HG02610 (cell line): ENCODE measurements around the gene APOF.
"Not testable (repeated sequence)": the region's sequence is repeated elsewhere in the genome, so short reads cannot be mapped to it uniquely, and the experiment has no call there.

Experiments
- ATAC-seq: cut with Tn5 transposase; IDR thresholded peaks from one replicate; pipeline ENCODE4 v1.9.1; 2021; ENCODE audit warnings: mild to moderate bottlenecking, moderate library complexity; ENCODE audit not compliant: unreplicated experiment

The APOF gene

DNA sequence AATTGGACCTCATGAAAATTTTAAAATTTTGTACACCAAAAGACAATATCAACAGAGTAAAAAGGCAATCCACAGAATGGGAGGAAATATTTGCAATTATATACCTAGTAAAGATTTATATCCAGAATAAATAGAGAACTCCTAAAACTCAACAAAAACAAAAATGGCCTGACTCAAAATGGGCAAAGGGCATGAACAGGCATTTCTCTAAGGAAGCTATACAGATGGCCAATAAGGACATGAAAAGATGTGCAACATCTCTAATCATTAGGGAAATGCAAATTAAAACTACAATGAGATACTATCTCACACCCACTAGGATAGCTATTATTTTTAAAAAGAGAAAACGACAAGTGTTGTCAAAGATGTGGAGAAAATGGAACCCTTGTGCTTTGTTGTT is 10.9 kb upstream of the APOF start:
- ATAC-seq = no peak

DNA sequence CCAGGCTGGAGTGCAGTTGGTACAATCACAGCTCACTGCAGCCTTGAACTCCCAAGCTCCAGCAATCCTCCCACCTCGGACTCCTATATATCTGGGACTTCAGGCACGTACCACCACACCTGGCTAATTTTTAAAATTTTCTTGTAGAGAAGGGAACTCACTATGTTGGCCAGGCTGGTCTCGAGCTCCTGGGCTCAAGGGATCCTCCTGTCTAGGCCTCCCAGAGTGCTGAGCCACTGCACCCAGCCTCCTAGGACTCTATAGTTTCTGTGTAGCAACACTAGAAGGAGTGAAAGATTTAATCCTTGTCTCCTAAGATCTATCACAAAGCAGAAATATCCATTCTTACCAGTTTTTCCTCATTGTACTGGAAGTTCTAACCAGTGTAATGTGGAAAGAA is 4.3 kb upstream of the APOF start:
- no peak for ATAC-seq

DNA sequence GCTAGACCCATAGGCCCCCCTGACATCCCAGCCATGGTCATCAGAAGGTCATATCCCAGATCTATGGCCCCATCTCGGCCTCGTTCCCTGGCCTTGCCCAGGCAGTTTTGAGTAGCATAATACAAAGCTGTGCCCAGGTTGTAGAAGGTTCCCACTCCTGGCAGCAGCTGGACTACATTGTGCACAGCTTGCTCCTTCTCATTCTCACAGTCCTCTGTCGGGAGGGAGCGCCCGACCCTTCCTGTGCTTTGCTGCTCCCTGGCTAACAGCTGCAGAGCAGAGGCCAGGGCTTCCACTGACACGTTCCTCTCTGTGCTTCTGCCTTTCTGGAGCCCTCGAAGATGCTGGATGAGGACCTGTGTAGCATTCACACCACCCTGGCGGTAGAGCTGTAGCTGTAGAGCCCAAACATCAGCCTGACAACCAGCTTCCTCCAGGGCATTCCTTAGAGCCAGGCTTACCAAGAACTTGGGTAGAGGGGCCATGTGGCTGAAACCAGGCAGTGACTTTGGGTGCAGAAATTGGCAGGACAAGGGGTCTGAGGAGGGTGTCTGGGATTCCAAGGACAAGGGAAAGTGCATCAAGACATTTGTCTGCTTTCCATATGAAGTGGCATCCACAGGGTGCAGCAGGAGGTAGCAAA is 1.0 kb downstream of the APOF start:
- ATAC-seq = no peak

DNA sequence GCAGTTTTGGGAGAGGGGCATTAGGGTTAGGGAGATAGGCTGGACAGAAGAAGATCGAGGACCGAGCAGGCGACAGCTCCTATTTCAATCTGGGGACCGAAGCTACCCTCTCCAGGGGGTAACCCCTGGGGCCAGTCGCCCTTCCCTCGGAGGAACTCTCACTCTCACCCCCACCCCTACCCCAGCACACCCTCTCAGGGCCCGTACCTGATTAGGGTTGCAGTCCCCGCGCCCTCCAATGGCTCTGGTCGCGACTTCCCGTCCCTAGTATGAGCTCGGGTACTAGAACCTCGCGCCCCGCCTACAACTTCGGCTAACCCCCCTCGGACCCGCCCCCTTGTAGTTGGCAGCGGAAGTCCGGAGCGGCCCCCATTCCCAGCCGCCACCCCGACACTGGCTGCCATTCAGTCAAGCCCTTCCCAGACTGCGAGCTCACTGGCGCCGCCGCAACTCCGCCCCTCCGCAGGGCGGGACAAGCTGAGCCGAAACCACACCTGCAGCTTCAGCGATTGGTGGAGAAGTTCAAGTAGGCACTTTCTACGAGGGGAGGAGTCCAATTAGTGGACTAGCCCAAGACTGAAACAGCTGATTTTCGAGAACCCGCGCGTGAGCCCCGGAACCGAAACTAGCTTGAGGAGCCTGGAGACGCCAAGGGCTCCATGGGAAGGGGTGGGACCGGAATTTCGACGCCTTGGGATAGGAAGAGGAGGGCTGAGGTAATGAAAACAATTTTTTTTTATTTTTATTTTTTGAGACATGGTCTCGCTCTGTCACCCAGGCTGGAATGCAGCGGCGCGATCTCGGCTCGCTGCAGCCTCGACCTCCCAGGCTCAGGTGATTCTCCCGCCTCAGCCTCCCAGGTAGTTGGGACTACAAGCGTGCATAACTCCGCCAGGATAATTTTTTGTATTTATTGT is 2.5 kb downstream of the APOF start, which contains the start of gene STAT2:
STAT2 (minus strand) TSS at position 257 of the 917 bp plus-strand sequence. CDS start 3,536 bp downstream, outside the sequence.
- peak; percentile 97 for ATAC-seq

DNA sequence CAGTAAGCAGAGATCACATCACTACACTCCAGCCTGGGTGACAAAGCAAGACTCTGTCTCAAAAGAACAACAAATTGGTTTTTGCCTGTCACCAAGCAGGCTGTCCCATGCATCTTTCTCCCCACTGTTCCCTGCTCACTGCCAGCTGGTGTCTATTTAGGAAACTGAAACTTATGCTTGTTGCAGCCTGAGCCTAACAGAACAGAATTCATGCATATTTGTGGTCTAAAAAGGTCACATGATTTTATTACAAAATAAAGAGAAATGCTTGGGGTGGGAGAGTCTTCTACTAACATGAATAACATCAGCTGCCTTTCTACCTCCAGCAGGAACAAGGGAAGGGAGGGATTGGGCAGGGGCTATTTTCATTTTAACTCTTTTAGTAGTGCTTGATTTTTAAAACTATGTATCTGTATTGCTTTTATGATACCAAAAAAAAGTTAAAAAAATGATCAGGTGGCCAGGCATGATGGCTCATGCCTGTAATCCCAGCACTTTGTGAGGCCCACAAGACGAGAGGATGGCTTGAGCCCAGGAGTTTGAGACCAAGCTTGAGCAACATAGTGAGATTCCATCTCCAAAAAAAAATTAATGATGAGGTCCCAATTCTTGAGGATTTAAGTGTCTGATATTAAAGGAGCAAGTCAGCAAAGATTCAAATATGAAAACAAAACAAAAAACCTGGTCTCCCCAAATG is 3.7 kb downstream of the APOF start:
- no peak for ATAC-seq

DNA sequence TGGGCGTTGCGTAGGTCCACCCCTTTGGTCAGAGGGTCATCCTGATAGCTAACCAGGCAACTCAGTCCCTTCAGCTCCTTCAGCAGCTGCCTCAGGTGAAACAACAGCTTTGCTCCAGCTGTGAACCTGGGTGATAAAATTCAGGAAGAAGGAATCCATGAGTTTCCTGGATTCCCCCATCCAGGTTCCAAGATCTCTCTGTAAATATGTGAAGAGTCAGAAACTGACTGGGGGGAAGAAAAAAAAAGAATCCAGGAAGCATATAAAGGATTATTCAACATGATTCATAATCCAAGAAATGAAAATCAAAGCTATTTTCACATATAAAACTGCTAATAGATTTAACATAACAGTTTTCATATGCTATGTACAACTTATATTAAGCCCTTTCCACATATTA is 11.3 kb downstream of the APOF start:
- no peak for ATAC-seq

DNA sequence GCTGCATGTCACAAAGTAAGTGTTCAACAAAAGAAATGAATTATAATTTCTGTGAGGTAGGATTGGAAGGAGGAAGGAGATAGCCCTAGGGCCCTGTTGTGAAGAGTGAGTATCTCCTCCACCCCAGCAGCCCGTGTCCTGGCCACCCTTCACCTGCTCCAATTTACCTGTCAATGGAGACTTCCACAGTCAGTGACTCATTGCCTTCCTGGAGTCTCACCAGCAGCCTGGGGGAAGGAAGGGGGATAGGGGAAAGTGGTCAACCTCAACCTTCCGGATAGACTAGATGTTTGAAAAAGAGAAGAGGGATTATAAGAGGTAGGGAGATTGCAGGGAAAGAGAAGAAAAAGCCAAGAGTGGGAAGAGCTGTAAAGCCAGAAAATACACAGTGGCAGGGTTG is 12.0 kb downstream of the APOF start:
- ATAC-seq = no peak

DNA sequence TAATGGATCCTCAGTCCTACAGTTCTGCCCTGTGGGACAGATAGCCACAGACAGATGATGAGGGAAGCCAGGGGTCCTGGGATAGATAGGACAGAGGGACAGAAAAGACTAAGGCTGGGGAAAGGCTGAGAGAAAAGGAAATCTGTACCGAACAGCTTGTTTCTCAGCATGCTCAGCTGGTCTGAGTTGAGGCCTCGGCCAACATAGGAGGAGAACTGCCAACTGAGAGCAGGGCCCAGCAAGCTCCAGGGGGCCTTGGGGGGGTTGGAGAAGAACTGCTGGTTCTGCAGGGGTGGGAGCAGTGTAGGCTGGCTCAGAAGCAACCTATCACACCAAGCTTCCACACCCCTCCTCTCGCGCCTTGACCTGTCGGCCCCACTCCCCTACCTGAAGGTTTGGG is 13.9 kb downstream of the APOF start:
- no peak for ATAC-seq

DNA sequence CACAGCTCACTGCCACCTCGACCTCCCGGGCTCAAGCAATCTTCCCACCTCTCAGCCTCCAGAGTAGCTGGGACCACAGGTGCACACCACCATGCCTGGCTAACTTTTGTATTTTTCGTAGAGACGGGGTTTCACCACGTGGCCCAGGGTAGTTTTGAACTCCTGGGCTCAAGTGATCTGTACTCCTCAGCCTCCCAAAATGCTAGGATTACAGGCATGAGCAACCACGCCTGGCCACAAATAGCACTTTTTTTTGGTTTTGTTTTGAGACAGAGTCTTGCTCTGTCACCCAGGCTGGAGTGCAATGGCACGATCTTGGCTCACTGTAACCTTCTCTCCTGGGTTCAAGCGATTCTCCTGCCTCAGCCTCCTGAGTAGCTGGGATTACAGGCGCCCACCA is 15.4 kb downstream of the APOF start:
- ATAC-seq = not testable (repeated sequence)

DNA sequence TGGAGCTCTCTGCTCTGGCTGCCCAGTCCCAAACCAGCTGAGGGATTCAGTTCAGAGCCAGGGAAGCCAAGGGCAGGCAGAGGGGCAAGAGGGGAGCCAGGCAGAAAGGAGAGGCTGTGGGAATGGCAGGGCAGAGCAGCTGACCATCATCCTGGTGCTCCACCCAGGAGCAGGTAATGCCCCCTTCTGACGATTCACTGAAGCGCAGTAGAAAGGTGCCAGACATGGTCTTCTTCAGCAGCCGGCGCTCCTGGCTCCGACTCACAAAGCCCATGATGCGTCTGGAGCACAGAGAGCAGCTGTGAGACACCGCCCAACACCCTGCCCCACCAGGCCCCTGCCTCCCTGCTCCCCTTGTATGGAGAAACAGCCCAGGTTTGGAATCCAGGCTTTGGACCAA is 16.0 kb downstream of the APOF start:
- ATAC-seq = no peak

DNA sequence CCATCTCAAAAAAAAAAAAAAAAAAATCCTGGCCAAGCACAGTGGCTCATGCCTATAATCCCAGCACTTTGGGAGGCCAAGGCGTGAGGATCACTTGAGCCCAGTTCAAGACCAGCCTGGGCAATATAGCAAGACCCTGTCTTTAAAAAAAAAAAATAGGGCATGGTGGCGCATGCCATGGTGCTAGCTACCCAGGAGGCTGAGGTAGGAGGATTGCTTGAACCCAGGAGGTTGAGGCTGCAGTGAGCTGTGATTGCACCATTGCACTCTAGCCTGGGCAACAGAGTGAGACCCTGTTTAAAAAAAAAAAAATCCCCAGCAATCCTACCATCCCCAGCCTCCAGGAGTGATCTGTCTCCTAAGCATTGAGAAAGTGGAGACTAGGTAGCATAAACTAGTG is 20.4 kb downstream of the APOF start:
- ATAC-seq = not testable (repeated sequence)

DNA sequence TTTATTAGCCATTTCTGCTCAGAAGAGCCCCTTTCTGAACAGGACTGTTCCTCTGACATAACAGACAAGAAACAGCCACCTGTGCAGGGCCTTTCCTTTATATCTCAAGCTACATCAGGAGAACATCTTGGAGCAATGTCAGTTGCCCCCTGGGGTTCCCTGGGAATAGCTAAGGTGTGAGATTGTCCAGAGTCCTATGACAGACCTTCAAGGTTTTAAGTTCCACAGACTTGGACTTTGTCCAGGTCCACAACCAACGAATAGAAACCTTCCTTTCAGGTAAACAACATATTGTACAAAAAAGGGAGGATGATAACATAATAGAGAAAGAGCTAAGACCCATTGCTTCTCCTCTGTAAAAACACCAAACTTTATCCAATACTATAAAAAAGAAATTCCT is 21.0 kb downstream of the APOF start:
- no peak for ATAC-seq

DNA sequence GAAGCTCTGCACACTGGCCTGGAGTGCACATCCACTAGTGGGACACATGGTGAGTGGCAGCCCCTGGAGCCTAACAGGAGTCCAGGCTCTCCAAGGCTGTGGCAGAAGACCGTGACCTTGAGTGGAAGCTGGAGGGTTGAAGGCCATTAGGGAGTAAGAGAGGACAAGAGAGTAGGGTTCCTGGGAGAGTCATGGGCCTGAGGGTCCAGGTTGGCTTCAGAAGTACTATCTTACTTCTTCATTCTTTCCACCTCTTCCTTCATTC is 23.6 kb downstream of the APOF start:
- no peak for ATAC-seq

DNA sequence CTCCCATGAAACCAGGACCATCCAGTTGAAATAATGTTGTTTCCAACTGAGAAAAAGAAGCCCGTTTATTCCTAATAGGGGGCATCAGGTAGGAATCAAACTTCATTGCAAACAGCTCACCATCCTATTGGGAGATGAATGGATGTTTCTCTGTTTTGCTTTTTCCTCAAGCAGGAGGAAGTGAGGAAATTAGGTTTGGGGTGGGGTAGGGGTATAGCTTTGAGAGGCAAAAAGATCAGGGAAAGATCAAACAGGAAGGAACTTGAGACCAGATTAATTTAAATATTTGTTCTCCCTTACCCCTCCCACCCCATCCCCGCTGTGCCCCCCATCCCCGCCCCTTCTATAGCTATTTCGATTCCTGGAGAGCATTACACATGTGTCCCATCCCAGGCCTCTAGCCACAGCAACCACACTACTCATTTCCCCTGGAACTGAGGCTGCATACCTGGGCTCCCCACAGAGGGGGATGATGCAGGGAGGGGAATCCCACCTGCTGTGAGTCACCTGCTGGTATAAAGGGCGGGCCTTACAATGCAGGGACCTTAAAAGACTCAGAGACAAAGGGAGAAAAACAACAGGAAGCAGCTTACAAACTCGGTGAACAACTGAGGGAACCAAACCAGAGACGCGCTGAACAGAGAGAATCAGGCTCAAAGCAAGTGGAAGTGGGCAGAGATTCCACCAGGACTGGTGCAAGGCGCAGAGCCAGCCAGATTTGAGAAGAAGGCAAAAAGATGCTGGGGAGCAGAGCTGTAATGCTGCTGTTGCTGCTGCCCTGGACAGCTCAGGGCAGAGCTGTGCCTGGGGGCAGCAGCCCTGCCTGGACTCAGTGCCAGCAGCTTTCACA is 24.1 kb downstream of the APOF start, which contains the start of gene IL23A:
IL23A (plus strand) TSS at position 577 of the 850 bp plus-strand sequence; CDS start at position 738, 161 bp downstream.
- ATAC-seq = peak; percentile 48

DNA sequence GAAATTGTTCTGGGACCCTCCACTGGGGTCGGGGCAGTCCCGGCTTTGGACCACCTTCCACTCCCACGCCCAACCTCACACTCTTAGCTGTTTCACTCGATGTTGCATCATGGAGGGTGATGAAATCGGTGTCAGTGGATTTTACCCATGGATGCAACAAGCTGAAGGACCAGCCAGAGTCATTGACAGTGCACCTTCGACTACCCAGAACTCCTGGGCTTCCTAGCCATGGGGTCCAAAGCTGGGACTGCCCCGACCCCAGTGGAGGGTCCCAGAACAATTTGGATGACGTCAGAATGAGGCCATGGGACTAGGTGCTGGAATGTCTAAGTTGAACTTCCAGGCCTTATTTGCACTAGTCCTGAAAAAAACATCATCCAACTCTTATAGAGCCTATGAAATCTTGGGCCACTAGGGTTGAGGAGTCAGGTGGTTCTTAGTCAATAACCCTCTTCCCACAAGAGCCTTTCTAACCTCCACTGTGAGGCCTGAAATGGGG is 24.9 kb downstream of the APOF start:
- ATAC-seq = no peak

DNA sequence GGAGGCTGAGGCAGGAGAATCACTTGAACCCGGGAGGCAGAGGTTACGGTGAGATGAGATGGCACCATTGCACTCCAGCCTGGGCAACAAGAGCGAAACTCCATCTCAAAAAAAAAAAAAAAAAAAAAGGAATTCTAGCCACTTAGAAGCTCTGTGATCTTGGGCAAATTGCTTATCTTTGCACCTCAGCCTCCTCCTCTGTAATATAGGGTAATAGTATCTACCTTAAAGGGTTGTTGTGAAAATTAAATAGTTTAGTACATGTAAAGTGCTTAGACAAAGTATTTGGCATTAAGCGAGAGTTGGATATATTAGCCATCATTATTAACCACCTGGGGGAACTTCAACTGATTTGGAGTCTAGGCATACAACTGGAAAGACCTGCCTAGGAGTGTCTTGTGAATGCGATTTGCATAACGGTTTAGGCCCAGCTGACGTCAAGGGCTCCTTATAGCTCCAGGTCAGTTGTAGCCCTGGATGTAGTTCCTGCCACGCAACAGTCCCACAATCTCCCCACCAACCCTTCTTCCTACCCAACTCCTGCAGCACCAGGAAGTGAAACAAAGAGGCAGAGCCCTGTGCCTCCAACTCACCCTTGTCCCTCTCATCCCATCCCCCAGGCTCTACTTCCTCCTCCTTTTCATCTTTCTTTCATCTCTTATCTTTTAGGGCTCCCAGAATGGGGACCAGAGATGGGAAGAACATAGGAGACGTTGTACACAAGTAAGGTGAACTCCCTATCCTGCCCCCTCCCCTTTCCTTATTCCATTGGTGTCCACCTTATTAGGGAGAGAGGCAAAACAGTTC is 26.1 kb downstream of the APOF start:
- ATAC-seq = no peak

DNA sequence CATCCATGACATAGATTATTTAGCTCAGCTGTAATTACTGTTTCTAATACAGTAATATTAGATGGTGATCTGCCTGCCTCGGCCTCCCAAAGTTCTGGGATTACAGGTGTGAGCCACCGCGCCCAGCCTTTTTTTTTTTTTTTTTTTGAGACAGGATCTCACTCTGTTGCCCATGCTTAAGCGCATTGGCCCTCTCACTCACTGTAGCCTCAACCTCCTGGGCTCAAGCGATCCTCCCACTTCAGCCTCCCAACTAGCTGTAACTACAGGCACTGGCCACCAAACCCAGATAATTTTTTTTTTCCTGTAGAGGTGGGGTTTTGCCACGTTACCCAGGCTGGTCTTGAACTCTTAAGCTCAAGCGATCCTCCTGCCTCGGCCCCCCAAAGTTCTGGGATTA is 27.1 kb downstream of the APOF start:
- ATAC-seq = not testable (repeated sequence)

DNA sequence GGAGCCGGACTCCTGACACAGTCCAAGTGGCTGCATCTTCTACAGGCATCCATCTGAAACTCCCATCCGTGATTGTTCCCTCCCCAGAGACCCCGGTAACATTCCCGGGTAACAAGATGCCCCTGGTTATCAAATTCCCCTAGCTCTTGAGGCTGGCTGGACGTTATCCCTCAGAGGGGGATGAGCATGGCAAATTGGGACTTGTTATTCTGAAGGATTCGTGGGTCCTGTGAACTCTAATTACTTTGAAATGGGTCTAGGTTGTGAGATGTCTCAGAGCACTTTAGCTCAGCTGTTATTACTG is 28.2 kb downstream of the APOF start:
- ATAC-seq = no peak

DNA sequence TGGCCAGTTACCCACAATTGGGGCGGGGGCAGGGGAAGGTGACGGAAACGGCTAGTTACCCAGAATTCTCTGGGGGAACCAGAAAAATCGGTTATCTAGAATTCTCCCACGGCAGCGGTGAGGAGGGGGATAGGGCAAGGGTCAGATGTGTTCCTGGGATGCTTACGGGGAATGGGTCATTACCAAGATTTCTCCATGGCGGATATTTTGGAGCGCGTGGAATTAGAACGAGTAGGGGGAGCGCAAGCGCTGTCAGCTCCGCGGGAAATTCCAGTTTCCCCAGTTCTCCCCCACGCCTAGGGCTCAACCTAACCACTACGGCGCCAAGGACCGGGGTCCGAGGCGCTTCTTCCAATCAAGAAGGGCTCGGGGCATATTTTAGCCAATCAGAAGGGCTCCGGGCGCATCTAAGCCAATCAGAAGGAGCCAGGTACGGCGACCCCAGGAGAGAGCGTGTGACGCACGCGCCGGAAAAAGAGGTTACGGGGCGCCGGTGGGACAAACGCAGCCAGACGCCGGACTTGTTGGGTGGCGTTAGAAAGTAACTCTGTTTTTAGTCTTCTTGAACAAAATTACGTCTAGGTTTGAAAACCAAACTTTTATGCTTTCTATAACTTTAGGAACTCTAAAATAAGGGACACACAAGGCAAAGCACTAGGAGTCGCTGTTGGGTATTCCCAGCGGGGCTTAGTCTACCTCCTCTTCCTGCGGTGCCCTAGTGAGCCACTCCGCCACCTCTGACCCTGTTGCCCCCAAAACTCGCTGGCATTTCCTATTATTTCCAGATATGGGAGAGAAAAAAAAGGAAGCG is 28.8 kb downstream of the APOF start, which contains the start of gene PAN2:
PAN2 (minus strand) TSS at position 322 of the 811 bp plus-strand sequence. CDS start 906 bp downstream, outside the sequence.
- ATAC-seq = peak; percentile 89
